HG03060 (cell line): Measurements from ENCODE around the gene MYCT1.

Experiments
- ATAC-seq: cut with Tn5 transposase; IDR thresholded peaks from one replicate; pipeline ENCODE4 v1.9.1; 2021; ENCODE audit warnings: low read depth, moderate number of reproducible peaks; ENCODE audit not compliant: unreplicated experiment

MYCT1 gene

GRCh38 chr6:152720974-152721373 lies 23.3 kb downstream of the MYCT1 start:
- ATAC-seq: no peak

DNA sequence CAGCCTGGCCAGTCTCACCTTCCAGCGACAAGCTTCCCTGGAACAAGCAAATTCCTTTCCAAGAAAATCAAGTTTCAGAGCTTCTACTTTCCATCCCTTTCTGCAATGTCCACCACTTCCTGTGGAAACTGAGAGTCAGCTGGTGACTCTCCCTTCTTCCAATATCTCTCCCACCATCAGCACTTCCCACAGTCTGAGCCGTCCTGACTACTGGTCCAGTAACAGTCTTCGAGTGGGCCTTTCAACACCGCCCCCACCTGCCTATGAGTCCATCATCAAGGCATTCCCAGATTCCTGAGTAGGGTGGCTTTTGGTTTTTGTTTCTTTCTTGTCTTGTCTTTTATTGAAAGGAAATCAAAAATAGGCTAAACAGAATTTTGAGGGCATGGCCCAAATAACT lies 24.3 kb downstream of the MYCT1 start:
- no peak for ATAC-seq

DNA sequence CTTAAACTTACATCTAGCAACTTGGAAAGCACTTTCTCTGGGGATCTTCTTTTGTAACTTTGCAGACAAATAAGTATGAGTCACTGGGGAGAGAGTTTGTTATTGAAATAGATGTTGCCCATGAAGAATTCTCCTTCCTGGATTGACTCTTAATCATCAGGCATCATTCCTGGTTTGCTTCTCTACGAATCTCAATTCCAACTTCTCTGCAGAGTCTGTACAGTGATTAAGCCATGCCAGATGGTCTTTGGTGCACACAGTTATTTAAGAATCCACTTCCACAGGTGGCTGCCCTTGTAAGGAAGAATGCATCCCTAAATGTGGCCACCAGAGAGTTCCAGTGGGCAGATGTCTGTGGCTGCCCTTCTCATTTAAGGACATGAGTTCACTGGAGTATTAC lies 25.7 kb downstream of the MYCT1 start:
- no peak for ATAC-seq

- no peak for ATAC-seq
Measured at GRCh38 chr6:152726313-152726712, 28.6 kb downstream of the MYCT1 start.

DNA sequence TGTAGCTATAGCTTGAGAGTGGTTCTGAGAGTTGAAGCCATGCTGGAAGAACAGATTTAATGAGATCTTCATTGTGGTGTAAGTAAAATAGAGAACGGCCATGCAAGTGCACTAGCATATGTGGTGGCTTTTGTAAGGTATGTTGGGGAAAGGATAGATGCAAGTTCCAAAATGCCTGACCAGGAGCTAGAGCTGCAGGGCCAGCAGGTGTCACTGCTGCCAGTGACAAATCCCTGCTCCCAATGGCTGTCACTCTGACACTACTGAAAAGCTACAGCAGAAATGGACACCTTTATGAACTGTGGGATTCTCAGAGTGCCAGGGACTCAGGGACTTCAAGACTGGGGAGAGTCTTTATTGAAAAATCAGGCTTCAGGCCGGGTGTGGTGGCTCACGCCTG lies 29.8 kb downstream of the MYCT1 start:
- ATAC-seq: no peak

DNA sequence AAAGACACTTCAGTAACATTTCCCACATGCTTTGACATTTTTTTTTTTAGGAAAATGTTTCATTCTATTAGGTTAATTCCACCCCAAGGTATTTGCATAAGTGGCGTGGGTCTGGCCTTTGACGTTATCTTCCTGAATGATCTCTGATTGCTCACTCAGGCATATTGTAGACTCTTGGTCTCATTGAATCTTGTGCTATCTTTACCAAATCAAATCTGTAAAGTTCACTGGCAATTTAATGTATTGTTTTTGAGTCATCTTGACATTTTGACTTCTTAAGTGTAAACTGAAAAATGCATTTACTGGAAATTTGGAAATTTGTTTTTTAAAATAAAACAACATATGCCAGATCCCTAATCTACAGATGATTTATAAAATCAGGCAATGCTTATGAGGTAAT lies 36.9 kb downstream of the MYCT1 start:
- no peak for ATAC-seq

- no peak for ATAC-seq
Measured at GRCh38 chr6:152736687-152737273, 39.1 kb downstream of the MYCT1 start.

DNA sequence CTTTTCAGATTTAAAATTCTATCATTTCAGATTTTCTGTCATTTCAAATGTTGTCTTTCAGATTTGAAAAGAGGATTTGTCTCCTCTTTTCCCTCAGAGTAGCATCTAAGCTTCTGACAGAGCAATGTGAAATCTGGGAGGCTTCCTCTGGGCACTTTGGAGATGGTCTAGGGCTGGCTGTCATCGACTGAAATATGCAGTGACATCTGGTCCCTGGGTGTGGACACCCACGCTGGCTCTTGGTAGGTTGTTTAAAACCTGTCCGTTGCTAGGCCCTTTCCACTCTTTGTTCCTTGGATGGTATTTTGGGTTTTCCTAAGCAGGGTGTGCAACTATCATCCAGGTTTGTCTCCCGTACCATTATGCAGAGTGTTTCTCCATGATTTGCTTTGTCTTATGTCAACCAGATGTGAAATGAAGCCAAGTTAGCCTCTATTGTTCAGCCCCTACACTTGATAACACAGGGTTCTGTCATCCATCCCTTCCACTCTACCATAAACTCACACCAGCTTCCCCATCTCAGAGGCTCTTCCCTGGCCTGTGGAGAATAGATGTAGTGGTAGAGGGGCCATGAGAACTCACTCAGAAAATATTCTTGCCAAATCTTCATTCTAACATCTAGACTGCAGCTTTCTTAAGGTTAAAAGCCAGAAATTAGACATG lies 47.9 kb downstream of the MYCT1 start:
- no peak for ATAC-seq

DNA sequence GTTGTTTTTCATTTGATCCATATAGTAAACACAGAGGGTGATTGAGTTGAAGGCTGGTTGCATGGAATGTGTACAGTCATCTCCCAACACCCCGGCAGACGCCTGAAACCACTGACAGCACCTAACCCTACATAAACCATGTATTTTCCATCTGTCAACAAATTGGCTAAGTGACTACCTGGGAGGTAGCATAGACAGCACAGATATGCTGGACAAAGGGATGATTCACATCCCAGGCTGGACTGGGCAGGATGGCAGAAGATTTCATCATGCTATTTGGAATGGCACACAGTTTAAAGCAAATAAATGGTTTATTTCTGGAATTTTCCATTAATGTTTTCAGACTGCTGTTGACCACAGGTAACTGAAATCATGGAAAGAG lies 48.5 kb downstream of the MYCT1 start:
- no peak for ATAC-seq

DNA sequence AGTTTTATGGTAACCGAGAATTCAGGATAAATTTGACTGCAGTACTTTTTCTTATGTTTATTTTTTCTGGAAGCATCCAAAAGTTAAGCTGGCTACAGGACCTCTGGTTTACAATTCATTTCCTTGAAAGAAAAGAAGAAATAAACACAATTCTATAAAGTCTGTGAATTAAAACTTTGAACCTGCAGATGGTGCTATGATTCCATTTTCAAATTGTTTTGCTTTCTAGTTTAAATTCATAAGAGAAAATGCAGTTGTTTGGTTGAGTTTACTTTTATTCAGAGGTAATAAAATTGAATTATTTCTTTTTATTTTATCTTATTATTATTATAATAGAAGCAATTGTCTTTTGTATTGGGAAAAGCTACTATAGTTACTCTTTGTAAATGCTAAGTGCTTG lies 51.1 kb downstream of the MYCT1 start:
- ATAC-seq: no peak

- ATAC-seq: no peak
Measured at GRCh38 chr6:152749336-152749735, 51.6 kb downstream of the MYCT1 start.

DNA sequence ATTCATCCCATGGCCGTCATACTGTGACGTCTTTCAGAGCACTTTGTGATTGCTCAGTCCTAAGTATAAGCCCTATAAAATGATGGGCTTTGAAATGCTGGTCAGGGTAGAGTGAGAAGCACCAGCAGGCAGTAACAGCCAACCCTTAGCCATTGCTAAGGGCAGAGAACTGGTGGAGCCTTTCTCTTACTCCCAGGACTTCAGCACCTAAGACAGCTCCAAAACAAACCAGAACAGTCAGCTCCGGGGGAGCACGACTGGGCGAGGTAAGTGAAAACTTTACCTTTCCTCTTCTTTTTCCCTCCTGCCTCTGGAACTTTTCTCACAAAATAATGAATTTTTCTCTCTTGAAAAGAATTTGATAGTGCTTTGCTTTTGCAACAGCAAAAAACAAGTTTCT lies 53.0 kb downstream of the MYCT1 start, which contains the start of gene VIP:
Gene VIP, plus strand, starts transcription at position 104 of the 400 bp plus-strand sequence. CDS start 1,381 bp downstream, outside the sequence.
- no peak for ATAC-seq

GRCh38 chr6:152765331-152765730 lies 67.6 kb downstream of the MYCT1 start:
- ATAC-seq: no peak

DNA sequence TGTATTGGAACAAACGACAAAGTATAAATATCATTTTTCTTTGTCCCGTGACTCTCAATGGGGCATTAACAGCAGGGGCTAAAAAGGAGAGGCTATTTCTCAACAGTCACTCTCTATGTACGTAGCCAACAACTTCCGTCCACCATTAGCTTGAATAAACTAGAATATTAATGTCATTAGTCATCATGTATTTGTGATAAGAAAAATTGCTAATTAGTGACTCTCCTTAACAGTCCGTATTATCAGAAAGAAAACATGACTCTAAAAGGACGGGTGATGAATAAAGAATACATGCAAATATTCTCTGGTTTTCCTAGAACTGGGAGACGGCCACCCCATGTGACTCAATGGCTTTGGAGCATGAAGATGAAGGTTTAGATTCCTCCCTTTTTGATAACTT lies 71.5 kb downstream of the MYCT1 start:
- ATAC-seq: no peak

- no peak for ATAC-seq
Measured at GRCh38 chr6:152769993-152770392, 72.3 kb downstream of the MYCT1 start.

DNA sequence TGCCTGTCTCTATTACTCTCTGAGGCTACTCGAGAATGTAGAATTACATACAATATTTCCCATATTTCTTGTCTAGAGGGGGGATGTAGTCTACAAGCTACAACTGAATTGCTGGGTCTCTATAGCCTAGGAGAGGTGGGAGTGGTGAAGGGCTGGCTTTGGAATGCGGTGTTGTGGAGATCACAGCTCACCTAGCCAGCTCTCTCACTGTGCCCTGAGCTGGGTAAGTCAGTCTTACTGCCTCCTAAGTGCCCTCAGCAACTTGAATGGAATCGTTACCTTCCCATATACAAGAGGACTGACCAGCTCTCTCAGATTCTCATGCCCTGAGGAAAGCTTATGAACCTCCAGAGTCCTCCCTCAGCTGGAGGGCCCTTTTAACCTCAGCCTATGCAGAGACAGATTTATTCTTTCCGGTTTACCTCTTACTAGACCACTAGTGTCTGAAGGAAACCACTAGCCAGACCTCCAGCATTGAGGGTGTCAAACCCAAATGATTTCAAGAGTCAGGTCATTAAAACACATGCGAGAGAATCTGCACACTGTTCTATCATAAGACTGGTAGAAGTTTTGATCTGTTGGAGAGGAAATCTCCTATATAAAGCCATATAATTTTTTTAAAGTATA lies 73.5 kb downstream of the MYCT1 start:
- no peak for ATAC-seq
